PC-9 (cell line): ENCODE measurements around the gene ZBTB7C.

Experiments
- CTCF ChIP-seq: fragments of 200-600 bp; sonication (generic); conservative IDR thresholded peaks from 2 replicates; pipeline ENCODE4 v1.6.1; 2017; ENCODE audit warnings: mixed run types, antibody characterized with exemption, mild to moderate bottlenecking, moderate library complexity
- EZH2 ChIP-seq: fragments of 200-600 bp; sonication (generic); IDR thresholded peaks from 2 replicates; pipeline ENCODE4 v1.8.0; 2017; ENCODE audit warnings: antibody characterized with exemption, low read depth

GRCh38 chr18:48060346-48060745 is 348.8 kb downstream of the ZBTB7C start:
- no peak for TF ChIP-seq EZH2
- TF ChIP-seq CTCF: no peak
